ENCODE results near the gene CHKA.

GRCh38 chr11:68165601-68166000 lies 44.4 kb upstream of the CHKA start:
- TF ChIP-seq POLR2A (IDR thresholded peaks at IDR 0.05; ENCODE audit: low read length) (no peak), GATA1 (IDR thresholded peaks at IDR 0.05; ENCODE audit: low read depth, low read length) (no peak)
